Erythroblast (primary cell): ENCODE data around the gene MLXIPL.

Source experiments
- GATA1 ChIP-seq: IDR thresholded peaks from 2 replicates; pipeline ENCODE4 v1.6.1; 2011; ENCODE audit warnings: low read depth, mild to moderate bottlenecking, control low read depth, low read length, moderate library complexity
- POLR2A ChIP-seq: IDR thresholded peaks from 2 replicates; pipeline ENCODE4 v1.6.1; 2011; ENCODE audit warnings: mild to moderate bottlenecking, low read length

GRCh38 chr7:73671322-73671661, 47.0 kb upstream of the MLXIPL start:
- TF ChIP-seq POLR2A = no peak
- TF ChIP-seq GATA1 = no peak
